ENCODE data around the gene PLXNA2. TPM values are rescaled to one million over a fixed set of nuclear protein-coding genes. Genes with fewer than 3 reads are reported as not detected.

PLXNA2 gene
- total RNA-seq, 2 experiments from 2014 or later: 0.23 TPM; not detected in 1

DNA sequence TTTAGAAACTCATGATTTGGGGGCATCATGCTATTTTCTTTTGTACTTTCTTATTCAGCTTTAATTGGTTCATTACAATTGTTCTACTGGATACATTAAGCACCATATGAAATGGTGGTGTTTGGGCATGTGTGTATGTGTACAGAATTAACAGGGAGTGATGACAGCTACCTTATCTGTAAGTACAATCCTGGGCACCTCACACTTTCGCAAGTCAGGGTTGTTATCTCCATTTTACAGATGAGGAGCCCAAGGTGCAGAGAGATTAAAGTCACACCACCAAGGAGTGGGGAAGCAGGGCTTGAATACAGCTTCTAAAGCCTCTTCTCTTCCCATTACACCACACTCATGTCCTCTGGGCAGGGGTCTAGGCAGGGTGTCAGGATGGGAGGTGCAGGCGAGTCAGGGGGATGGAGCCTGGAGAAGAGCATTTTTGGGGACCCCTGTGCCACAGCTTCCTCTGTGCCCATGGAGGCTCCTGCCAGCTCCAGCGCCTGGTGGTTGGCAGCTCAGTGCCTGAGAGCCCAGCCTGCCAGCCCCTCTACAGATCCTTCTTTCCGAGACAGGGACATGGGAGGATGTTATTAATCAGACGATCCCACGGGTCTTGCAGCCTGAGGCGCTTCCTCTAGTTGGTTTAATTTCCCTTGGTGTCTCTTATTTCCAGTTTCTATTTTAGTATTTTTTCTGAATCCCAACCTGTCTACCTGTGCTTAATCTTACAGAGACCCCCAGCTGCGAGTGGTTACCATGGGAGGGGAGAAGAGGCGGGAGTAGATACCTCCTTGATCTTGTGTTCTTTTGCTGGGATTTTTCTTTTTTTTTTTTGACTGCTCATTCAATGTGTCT lies 207.0 kb downstream of the PLXNA2 start:
- Histone ChIP-seq H3K79me2 (ENCODE audit: insufficient read depth, low read depth, low read length) (no peaks in the 10 kb centered on the region), H4K20me1 (ENCODE audit: insufficient read depth, low read length) (no peaks in the 10 kb centered on the region), H3K27ac (ENCODE audit: low read depth, low read length, poor library complexity, severe bottlenecking) (no peak overlapping the region), H3K4me3 (ENCODE audit: low read depth, low read length, poor library complexity, severe bottlenecking) (no peak overlapping the region), H3K9me3 (ENCODE audit: low read length) (no peaks in the 10 kb centered on the region), H3K4me2 (ENCODE audit: low read length) (no peak overlapping the region), H3K36me3 (ENCODE audit: insufficient read depth, low read length) (no peaks in the 10 kb centered on the region), H3K4me1 (ENCODE audit: insufficient read depth, low read length, poor library complexity, severe bottlenecking) (no peaks in the 10 kb centered on the region), H3K9me2 (ENCODE audit: insufficient read depth, low read length) (no peaks in the 10 kb centered on the region), H2AFZ (ENCODE audit: low read length) (no peak overlapping the region)
- CTCF ChIA-PET (ENCODE audit: unreplicated experiment): no interaction called here
- POLR2A ChIA-PET: no interaction called here
- BruUV-seq (replicated peaks): no TSS peak
- no peak for TF ChIP-seq EZH2phosphoT487 (IDR thresholded peaks at IDR 0.05; ENCODE audit: borderline replicate concordance, low read depth, low read length)
- TF ChIP-seq, protein P1, sequence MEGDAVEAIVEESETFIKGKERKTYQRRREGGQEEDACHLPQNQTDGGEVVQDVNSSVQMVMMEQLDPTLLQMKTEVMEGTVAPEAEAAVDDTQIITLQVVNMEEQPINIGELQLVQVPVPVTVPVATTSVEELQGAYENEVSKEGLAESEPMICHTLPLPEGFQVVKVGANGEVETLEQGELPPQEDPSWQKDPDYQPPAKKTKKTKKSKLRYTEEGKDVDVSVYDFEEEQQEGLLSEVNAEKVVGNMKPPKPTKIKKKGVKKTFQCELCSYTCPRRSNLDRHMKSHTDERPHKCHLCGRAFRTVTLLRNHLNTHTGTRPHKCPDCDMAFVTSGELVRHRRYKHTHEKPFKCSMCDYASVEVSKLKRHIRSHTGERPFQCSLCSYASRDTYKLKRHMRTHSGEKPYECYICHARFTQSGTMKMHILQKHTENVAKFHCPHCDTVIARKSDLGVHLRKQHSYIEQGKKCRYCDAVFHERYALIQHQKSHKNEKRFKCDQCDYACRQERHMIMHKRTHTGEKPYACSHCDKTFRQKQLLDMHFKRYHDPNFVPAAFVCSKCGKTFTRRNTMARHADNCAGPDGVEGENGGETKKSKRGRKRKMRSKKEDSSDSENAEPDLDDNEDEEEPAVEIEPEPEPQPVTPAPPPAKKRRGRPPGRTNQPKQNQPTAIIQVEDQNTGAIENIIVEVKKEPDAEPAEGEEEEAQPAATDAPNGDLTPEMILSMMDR (conservative IDR thresholded peaks at IDR 0.05; ENCODE audit: low read length): no peak
- intact Hi-C loops (cut with micrococcal nuclease; ENCODE audit: unreplicated experiment): no loop called here
- DNase-seq (ENCODE audit: low spot score): no peak

DNA sequence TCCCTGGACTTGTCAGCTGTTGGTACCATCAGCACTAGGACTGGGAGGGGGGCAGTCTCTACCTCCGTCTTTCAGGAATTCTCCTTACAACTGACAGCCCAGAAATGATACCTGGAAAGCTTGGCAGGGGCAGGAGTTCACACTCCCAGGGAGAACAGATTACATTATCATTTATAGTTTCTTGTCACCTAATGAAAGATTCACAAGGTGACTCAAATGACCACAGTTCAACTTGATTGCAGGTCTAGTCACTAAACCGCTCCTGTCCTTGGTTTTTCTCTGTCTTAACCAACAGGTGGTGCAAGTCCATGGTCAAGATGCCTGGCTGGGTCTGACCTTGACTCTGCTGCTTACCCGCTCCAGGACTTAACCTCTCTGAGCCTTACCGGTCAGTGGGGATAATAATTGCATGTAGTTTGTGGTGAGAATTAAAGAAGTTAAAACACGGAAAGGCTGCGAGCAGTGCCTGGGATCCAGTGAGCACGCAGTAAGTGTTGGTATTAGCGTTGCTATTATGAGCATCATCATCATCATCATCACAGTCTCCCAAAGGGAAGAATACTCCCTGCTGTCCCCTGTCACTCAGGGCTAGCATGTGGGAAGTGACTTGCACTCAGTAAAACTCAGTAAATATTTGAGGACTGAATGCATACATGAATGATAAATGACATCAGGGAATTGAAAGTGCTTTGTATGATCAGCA lies 207.9 kb downstream of the PLXNA2 start:
- no peaks in the 10 kb centered on the region for H3K36me3 ChIP-seq (ENCODE audit: insufficient read depth, low read length)
- no TSS peak for BruUV-seq (replicated peaks)
- ChIA-PET POLR2A (no interaction called here), CTCF (ENCODE audit: unreplicated experiment) (no interaction called here)
- no peaks in the 10 kb centered on the region for H3K9me3 ChIP-seq (ENCODE audit: low read length)
- no peak overlapping the region for H3K27ac ChIP-seq (ENCODE audit: low read depth, low read length, poor library complexity, severe bottlenecking)
- no peaks in the 10 kb centered on the region for H4K20me1 ChIP-seq (ENCODE audit: insufficient read depth, low read length)
- H3K4me3 ChIP-seq (ENCODE audit: low read depth, low read length, poor library complexity, severe bottlenecking): no peak overlapping the region
- TF ChIP-seq EZH2phosphoT487 (IDR thresholded peaks at IDR 0.05; ENCODE audit: borderline replicate concordance, low read depth, low read length): no peak
- TF ChIP-seq, protein P1 (conservative IDR thresholded peaks at IDR 0.05; ENCODE audit: low read length): peak; percentile 54
- intact Hi-C loops (cut with micrococcal nuclease; ENCODE audit: unreplicated experiment): no loop called here
- DNase-seq (ENCODE audit: low spot score): peak; percentile 4
- H3K4me1 ChIP-seq (ENCODE audit: insufficient read depth, low read length, poor library complexity, severe bottlenecking): no peaks in the 10 kb centered on the region
- H3K4me2 ChIP-seq (ENCODE audit: low read length): no peak overlapping the region
- no peaks in the 10 kb centered on the region for H3K79me2 ChIP-seq (ENCODE audit: insufficient read depth, low read depth, low read length)
- H2AFZ ChIP-seq (ENCODE audit: low read length): no peak overlapping the region
- no peaks in the 10 kb centered on the region for H3K9me2 ChIP-seq (ENCODE audit: insufficient read depth, low read length)

DNA sequence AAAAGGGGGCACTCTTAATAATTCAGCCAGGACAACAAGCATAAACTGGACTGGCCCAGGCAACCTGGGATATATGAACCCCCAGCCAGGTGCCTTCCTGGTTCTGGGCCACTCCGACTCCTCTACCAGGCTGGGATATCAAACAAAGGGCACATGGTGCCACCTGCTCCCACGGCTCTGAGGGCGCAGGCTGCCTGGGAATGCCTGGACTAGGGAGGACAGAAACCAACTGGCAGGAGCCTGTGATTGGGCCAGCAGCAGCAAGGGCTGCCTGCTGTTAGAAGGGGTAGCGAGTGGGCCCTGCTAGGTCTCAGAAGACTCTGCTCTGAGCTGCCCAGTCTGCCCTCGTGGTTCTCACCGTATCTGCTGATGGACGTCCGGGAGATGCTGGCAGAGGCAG lies 210.0 kb downstream of the PLXNA2 start:
- H4K20me1 ChIP-seq (ENCODE audit: insufficient read depth, low read length): no peaks in the 10 kb centered on the region
- no peak overlapping the region for H2AFZ ChIP-seq (ENCODE audit: low read length)
- no peaks in the 10 kb centered on the region for H3K79me2 ChIP-seq (ENCODE audit: insufficient read depth, low read depth, low read length)
- intact Hi-C loops (cut with micrococcal nuclease; ENCODE audit: unreplicated experiment): no loop called here
- no peaks in the 10 kb centered on the region for H3K9me2 ChIP-seq (ENCODE audit: insufficient read depth, low read length)
- no peak overlapping the region for H3K4me3 ChIP-seq (ENCODE audit: low read depth, low read length, poor library complexity, severe bottlenecking)
- CTCF ChIA-PET (ENCODE audit: unreplicated experiment): no interaction called here
- no peaks in the 10 kb centered on the region for H3K9me3 ChIP-seq (ENCODE audit: low read length)
- no peaks in the 10 kb centered on the region for H3K36me3 ChIP-seq (ENCODE audit: insufficient read depth, low read length)
- no peak for TF ChIP-seq EZH2phosphoT487 (IDR thresholded peaks at IDR 0.05; ENCODE audit: borderline replicate concordance, low read depth, low read length)
- TF ChIP-seq, protein P1 (conservative IDR thresholded peaks at IDR 0.05; ENCODE audit: low read length): no peak
- no peak overlapping the region for H3K4me2 ChIP-seq (ENCODE audit: low read length)
- POLR2A ChIA-PET: no interaction called here
- no peak overlapping the region for H3K27ac ChIP-seq (ENCODE audit: low read depth, low read length, poor library complexity, severe bottlenecking)
- H3K4me1 ChIP-seq (ENCODE audit: insufficient read depth, low read length, poor library complexity, severe bottlenecking): no peaks in the 10 kb centered on the region
- DNase-seq (ENCODE audit: low spot score): no peak
- BruUV-seq (replicated peaks): no TSS peak

All from OCI-LY7 (cell line).